ENCODE results near the gene ING5.

The ING5 gene

GRCh38 chr2:241751152-241751551, 49.3 kb downstream of the ING5 start:
- no peak for DNase-seq (ENCODE audit: low read depth)
- TF ChIP-seq CTCF (IDR thresholded peaks at IDR 0.05; ENCODE audit: low read length, missing control alignments) = no peak
- no peak overlapping the region for H3K4me3 ChIP-seq (replicated peaks; ENCODE audit: low read depth, low read length)

GRCh38 chr2:241751776-241752175, 49.9 kb downstream of the ING5 start:
- DNase-seq (ENCODE audit: low read depth) = no peak

GRCh38 chr2:241752253-241752652, 50.4 kb downstream of the ING5 start:
- no peak for TF ChIP-seq CTCF (IDR thresholded peaks at IDR 0.05; ENCODE audit: low read length, missing control alignments)
- DNase-seq (ENCODE audit: low read depth) = no peak
- no peak overlapping the region for H3K4me3 ChIP-seq (replicated peaks; ENCODE audit: low read depth, low read length)

More at GRCh38 chr2:241751776-241752175, 49.9 kb downstream of the ING5 start:
- no peak for TF ChIP-seq CTCF (IDR thresholded peaks at IDR 0.05; ENCODE audit: low read length, missing control alignments)
- no peak overlapping the region for H3K4me3 ChIP-seq (replicated peaks; ENCODE audit: low read depth, low read length)

- DNase-seq (ENCODE audit: low read depth) = no peak
- TF ChIP-seq CTCF (IDR thresholded peaks at IDR 0.05; ENCODE audit: low read length, missing control alignments) = no peak
- H3K4me3 ChIP-seq (replicated peaks; ENCODE audit: low read depth, low read length) = no peak overlapping the region
These were observed 50.9 kb downstream of the ING5 start for GRCh38 chr2:241752689-241753276.

- no peak for DNase-seq (ENCODE audit: low read depth)
- TF ChIP-seq CTCF (IDR thresholded peaks at IDR 0.05; ENCODE audit: low read length, missing control alignments) = no peak
- no peak overlapping the region for H3K4me3 ChIP-seq (replicated peaks; ENCODE audit: low read depth, low read length)
These were observed 51.7 kb downstream of the ING5 start for GRCh38 chr2:241753493-241753892.

GRCh38 chr2:241754042-241754441, 52.2 kb downstream of the ING5 start:
- no peak for DNase-seq (ENCODE audit: low read depth)
- no peak for TF ChIP-seq CTCF (IDR thresholded peaks at IDR 0.05; ENCODE audit: low read length, missing control alignments)
- H3K4me3 ChIP-seq (replicated peaks; ENCODE audit: low read depth, low read length) = no peak overlapping the region

GRCh38 chr2:241755166-241755565, 53.3 kb downstream of the ING5 start:
- DNase-seq (ENCODE audit: low read depth) = no peak
- TF ChIP-seq CTCF (IDR thresholded peaks at IDR 0.05; ENCODE audit: low read length, missing control alignments) = no peak
- H3K4me3 ChIP-seq (replicated peaks; ENCODE audit: low read depth, low read length) = no peak overlapping the region

All from fibroblast of pulmonary artery (primary cell).